ENCODE data around the gene MYH9. TPM values are rescaled to one million over a fixed set of nuclear protein-coding genes. Genes with fewer than 3 reads are reported as not detected.
A peak's percentile ranks its signal among the peaks of the same experiment; 100 is the strongest.

Gene MYH9
- total RNA-seq, 1 experiment from 2014 or later: 258 TPM

GRCh38 chr22:36415415-36416168 lies 27.8 kb upstream of the MYH9 start:
- CTCF ChIA-PET: no interaction called here
- no peak for ATAC-seq
- no TSS peak for BruUV-seq (replicated peaks)

GRCh38 chr22:36413022-36413775 lies 25.4 kb upstream of the MYH9 start:
- Histone ChIP-seq H4K20me1 (ENCODE audit: insufficient read depth) (no peaks in the 10 kb centered on the region), H2AFZ (ENCODE audit: low read depth, low read length, poor library complexity, severe bottlenecking) (no peak overlapping the region), H3K27ac (ENCODE audit: low read depth, low read length) (no peak overlapping the region), H3K9ac (ENCODE audit: low read length) (no peak overlapping the region), H3K4me2 (ENCODE audit: low read length) (peak overlapping the region; percentile 51), H3K9me3 (ENCODE audit: control insufficient read depth in 1 of 2, insufficient read depth in 1 of 2, low read depth in 1 of 2, low read length in 2 of 2) (no peaks in the 10 kb centered on the region), H3K4me1 (ENCODE audit: control insufficient read depth in 1 of 2, insufficient read depth in 2 of 2, low read length in 2 of 2) (peaks cover 36 to 57% of the 10 kb centered on the region in 2 experiments), H3K36me3 (ENCODE audit: control insufficient read depth in 1 of 2, insufficient read depth in 2 of 2, low read length in 2 of 2) (no peaks in the 10 kb centered on the region), H3K79me2 (ENCODE audit: insufficient read depth, low read length) (no peaks in the 10 kb centered on the region), H3K4me3 (replicated peaks in 1 of 2; ENCODE audit: low read depth in 1 of 2, low read length in 2 of 2) (no peak overlapping the region), H3K9me2 (ENCODE audit: insufficient read depth) (no peaks in the 10 kb centered on the region), H3K27me3 (ENCODE audit: insufficient read depth, low read length) (no peaks in the 10 kb centered on the region)
- TF ChIP-seq TCF7L2 (IDR thresholded peaks at IDR 0.05; ENCODE audit: borderline replicate concordance, extremely low read depth, insufficient read depth, insufficient read length) (peak; percentile 84), REST (IDR thresholded peaks at IDR 0.05; ENCODE audit: low read depth) (no peak)
- BruUV-seq (replicated peaks): no TSS peak
- DNase-seq (ENCODE audit: low read depth, low spot score): no peak
- RAD21 ChIA-PET (ENCODE audit: low non-redundant PET in 1 of 2, low total read pairs in 2 of 2, uncharacterized antibody in 2 of 2, unreplicated experiment in 2 of 2): no interaction called here
- ATAC-seq: no peak
- intact Hi-C loops (cut with micrococcal nuclease): no loop called here
- POLR2A ChIA-PET: no interaction called here
- CTCF ChIA-PET: no interaction called here

More at GRCh38 chr22:36415415-36416168, 27.8 kb upstream of the MYH9 start:
- H3K4me2 ChIP-seq (ENCODE audit: low read length): no peak overlapping the region
- peaks cover 32 to 46% of the 10 kb centered on the region in 2 experiments for H3K4me1 ChIP-seq (ENCODE audit: control insufficient read depth in 1 of 2, insufficient read depth in 2 of 2, low read length in 2 of 2)
- H3K79me2 ChIP-seq (ENCODE audit: insufficient read depth, low read length): no peaks in the 10 kb centered on the region
- no peaks in the 10 kb centered on the region for H3K9me3 ChIP-seq (ENCODE audit: control insufficient read depth in 1 of 2, insufficient read depth in 1 of 2, low read depth in 1 of 2, low read length in 2 of 2)
- no peak for DNase-seq (ENCODE audit: low read depth, low spot score)
- H3K27me3 ChIP-seq (ENCODE audit: insufficient read depth, low read length): no peaks in the 10 kb centered on the region
- no peaks in the 10 kb centered on the region for H3K9me2 ChIP-seq (ENCODE audit: insufficient read depth)
- no peak overlapping the region for H3K4me3 ChIP-seq (replicated peaks in 1 of 2; ENCODE audit: low read depth in 1 of 2, low read length in 2 of 2)
- no peaks in the 10 kb centered on the region for H3K36me3 ChIP-seq (ENCODE audit: control insufficient read depth in 1 of 2, insufficient read depth in 2 of 2, low read length in 2 of 2)
- H3K27ac ChIP-seq (ENCODE audit: low read depth, low read length): no peak overlapping the region
- H4K20me1 ChIP-seq (ENCODE audit: insufficient read depth): no peaks in the 10 kb centered on the region
- intact Hi-C loops (cut with micrococcal nuclease): no loop called here
- no peak overlapping the region for H2AFZ ChIP-seq (ENCODE audit: low read depth, low read length, poor library complexity, severe bottlenecking)
- no peak for TF ChIP-seq RAD21 (IDR thresholded peaks at IDR 0.05; ENCODE audit: low read depth)
- no peak for TF ChIP-seq EGR1 (IDR thresholded peaks at IDR 0.05; ENCODE audit: low read depth)
- TF ChIP-seq FOSL1 (IDR thresholded peaks at IDR 0.05; ENCODE audit: low read depth): no peak
- no peak for TF ChIP-seq CBX3 (IDR thresholded peaks at IDR 0.05; ENCODE audit: low read depth)
- TF ChIP-seq EZH2 (IDR thresholded peaks at IDR 0.05): no peak
- POLR2A ChIA-PET: interaction anchor here (1.2 kb wide), 1 partner anchor 28 kb away, joined by 6 read pairs; the partner anchor contains the start of gene MYH9
- no peak overlapping the region for H3K9ac ChIP-seq (ENCODE audit: low read length)
- RAD21 ChIA-PET (ENCODE audit: low non-redundant PET in 1 of 2, low total read pairs in 2 of 2, uncharacterized antibody in 2 of 2, unreplicated experiment in 2 of 2): no interaction called here

Measured in HCT116 (cell line).